HEK293T (cell line): Measurements from ENCODE around the gene DCHS2.

Experiments used
- CTBP1 ChIP-seq: fragments of 450-650 bp; IDR thresholded peaks from 2 replicates; pipeline ENCODE4 v1.6.1; 2016; ENCODE audit warnings: borderline replicate concordance
- ELF4 ChIP-seq: fragments of 450-650 bp; IDR thresholded peaks from 2 replicates; pipeline ENCODE4 v1.6.1; 2017; ENCODE audit warnings: antibody characterized with exemption
- FOXA1 ChIP-seq: fragments of 450-650 bp; IDR thresholded peaks from 2 replicates; pipeline ENCODE4 v1.6.1; 2016; ENCODE audit warnings: mild to moderate bottlenecking
- FOXM1 ChIP-seq: fragments of 450-650 bp; IDR thresholded peaks from 2 replicates; pipeline ENCODE4 v1.6.1; 2017; ENCODE audit warnings: mild to moderate bottlenecking, borderline replicate concordance
- HDGF ChIP-seq: fragments of 450-650 bp; IDR thresholded peaks from 2 replicates; pipeline ENCODE4 v1.6.1; 2017; ENCODE audit warnings: antibody characterized with exemption, borderline replicate concordance
- LEF1 ChIP-seq: fragments of 450-650 bp; IDR thresholded peaks from 2 replicates; pipeline ENCODE4 v1.6.1; 2017; ENCODE audit warnings: mild to moderate bottlenecking, borderline replicate concordance
- NFRKB ChIP-seq: fragments of 450-650 bp; IDR thresholded peaks from 2 replicates; pipeline ENCODE4 v1.6.1; 2016; ENCODE audit warnings: mild to moderate bottlenecking, moderate library complexity
- SUZ12 ChIP-seq: fragments of 450-650 bp; IDR thresholded peaks from 2 replicates; pipeline ENCODE4 v1.6.1; 2016; ENCODE audit warnings: mild to moderate bottlenecking
- ZNF384 ChIP-seq: fragments of 450-650 bp; IDR thresholded peaks from 2 replicates; pipeline ENCODE4 v1.6.1; 2016

GRCh38 chr4:154425514-154425913 lies 66.1 kb downstream of the DCHS2 start:
- TF ChIP-seq HDGF (no peak), FOXA1 (no peak), SUZ12 (no peak), ELF4 (no peak), NFRKB (no peak), ZNF384 (no peak), LEF1 (no peak), CTBP1 (no peak), FOXM1 (no peak)
